ENCODE results near the gene ENO2. TPM values are rescaled to one million over a fixed set of nuclear protein-coding genes. Genes with fewer than 3 reads are reported as not detected.
A peak's percentile ranks its signal among the peaks of the same experiment; 100 is the strongest.
"Not testable (repeated sequence)": the region's sequence is repeated elsewhere in the genome, so short reads cannot be mapped to it uniquely, and the experiment has no call there.

Gene ENO2
- total RNA-seq, 2 donors from 2014 or later = 104 to 139 TPM

GRCh38 chr12:6869049-6870021 is 45.0 kb upstream of the ENO2 start:
- H3K9me3 ChIP-seq (ENCODE audit: control insufficient read depth, low read length) = no peaks in the 10 kb centered on the region
- H3K4me3 ChIP-seq (ENCODE audit: low read length) = peak overlapping the region; percentile 99
- H3K36me3 ChIP-seq (ENCODE audit: control insufficient read depth, insufficient read depth, low read length) = peaks cover 38% of the 10 kb centered on the region
- 37 to 47% methylated on average over 6 to 12 of the region's 12 CpGs for WGBS, 2 experiments (ENCODE audit: insufficient coverage in 1 of 2, insufficient read length in 1 of 2)
- H3K36me3 Mint-ChIP-seq (ENCODE audit: low read depth) = peaks cover 51% of the 10 kb centered on the region
- peak overlapping the region; percentile 95 for H3K4me3 Mint-ChIP-seq
- peak; percentile 99 for DNase-seq
- peaks cover 60% of the 10 kb centered on the region for H3K4me1 Mint-ChIP-seq
- H3K4me1 ChIP-seq (ENCODE audit: control insufficient read depth, insufficient read depth, low read length) = peaks cover 8% of the 10 kb centered on the region
- H3K27ac ChIP-seq (ENCODE audit: low read depth, low read length) = no peak overlapping the region
- H3K27ac Mint-ChIP-seq = peak overlapping the region; percentile 93
- no peaks in the 10 kb centered on the region for H3K9me3 Mint-ChIP-seq
- H3K27me3 ChIP-seq (ENCODE audit: control insufficient read depth, insufficient read depth, low read length, poor library complexity, severe bottlenecking) = no peaks in the 10 kb centered on the region
- peak; percentile 100 for TF ChIP-seq CTCF (conservative IDR thresholded peaks at IDR 0.05)
- peak overlapping the region; percentile 77 for H3K9ac ChIP-seq (ENCODE audit: extremely low read depth, low read length, poor library complexity, severe bottlenecking)
- H3K27me3 Mint-ChIP-seq (ENCODE audit: insufficient read depth) = no peaks in the 10 kb centered on the region

DNA sequence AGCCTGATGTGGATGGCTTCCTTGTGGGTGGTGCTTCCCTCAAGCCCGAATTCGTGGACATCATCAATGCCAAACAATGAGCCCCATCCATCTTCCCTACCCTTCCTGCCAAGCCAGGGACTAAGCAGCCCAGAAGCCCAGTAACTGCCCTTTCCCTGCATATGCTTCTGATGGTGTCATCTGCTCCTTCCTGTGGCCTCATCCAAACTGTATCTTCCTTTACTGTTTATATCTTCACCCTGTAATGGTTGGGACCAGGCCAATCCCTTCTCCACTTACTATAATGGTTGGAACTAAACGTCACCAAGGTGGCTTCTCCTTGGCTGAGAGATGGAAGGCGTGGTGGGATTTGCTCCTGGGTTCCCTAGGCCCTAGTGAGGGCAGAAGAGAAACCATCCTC is 44.1 kb upstream of the ENO2 start:
- not testable (repeated sequence) for H3K27me3 ChIP-seq (ENCODE audit: control insufficient read depth, insufficient read depth, low read length, poor library complexity, severe bottlenecking); H3K9me3 Mint-ChIP-seq; H3K27me3 Mint-ChIP-seq (ENCODE audit: insufficient read depth); DNase-seq; H3K9ac ChIP-seq (ENCODE audit: extremely low read depth, low read length, poor library complexity, severe bottlenecking); H3K27ac ChIP-seq (ENCODE audit: low read depth, low read length); H3K4me3 ChIP-seq (ENCODE audit: low read length); H3K4me1 ChIP-seq (ENCODE audit: control insufficient read depth, insufficient read depth, low read length); H3K9me3 ChIP-seq (ENCODE audit: control insufficient read depth, low read length)
- peaks cover 35% of the 10 kb centered on the region for H3K36me3 ChIP-seq (ENCODE audit: control insufficient read depth, insufficient read depth, low read length)
- 100% methylated on average over 1 of the region's 4 CpGs for WGBS, 2 experiments (ENCODE audit: insufficient coverage in 1 of 2, insufficient read length in 1 of 2)
- Mint-ChIP-seq H3K4me1 (peaks cover 63% of the 10 kb centered on the region), H3K27ac (peak overlapping the region; percentile 93), H3K4me3 (peak overlapping the region; percentile 97), H3K36me3 (ENCODE audit: low read depth) (peaks cover 42% of the 10 kb centered on the region)

DNA sequence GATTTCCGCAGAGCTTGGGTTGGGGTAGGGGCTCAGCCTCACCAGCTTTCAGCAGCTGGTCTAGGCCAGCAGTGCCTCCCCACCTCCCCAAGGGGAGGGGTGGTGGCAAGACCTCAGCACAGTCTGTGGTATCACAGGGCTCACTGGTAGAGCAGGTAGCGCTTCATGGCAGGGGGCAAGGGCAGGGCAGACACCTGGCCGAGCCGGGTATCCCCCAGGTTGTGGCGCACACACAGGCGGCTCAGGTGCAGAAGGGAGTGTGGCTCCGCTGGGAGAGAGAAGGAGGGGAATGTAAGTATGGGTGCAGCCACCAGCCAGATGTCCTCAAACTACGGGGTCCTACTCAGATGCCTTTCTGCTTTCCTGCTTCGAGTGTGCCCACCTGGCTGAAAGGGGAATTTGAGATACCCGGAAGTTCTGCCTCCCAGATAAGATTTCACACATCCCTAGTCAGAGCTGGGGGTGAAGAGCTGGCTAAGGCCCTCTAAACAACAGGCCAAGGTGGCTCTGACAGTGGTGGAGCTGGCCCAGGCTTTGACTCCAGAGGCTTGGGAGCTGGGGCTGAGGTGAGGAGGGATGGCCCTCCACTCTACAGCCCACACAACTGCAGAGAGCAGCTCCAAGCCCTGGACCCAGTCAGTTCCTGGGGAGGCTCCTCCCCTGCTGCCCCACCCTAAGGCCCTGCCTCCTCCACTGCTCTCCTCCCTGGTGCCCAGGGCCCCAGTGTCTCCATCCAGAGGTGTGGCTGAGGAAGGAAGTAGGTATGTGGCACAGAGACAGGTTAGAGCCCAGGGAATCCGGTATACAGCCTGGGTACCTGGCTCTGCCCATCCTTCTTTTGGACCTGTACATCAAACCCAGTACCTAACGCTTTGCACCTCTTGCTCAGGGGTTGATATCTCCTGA is 43.1 kb upstream of the ENO2 start:
- 84 to 88% methylated on average over 9 to 12 of the region's 12 CpGs for WGBS, 2 experiments (ENCODE audit: insufficient coverage in 1 of 2, insufficient read length in 1 of 2)
- H3K36me3 ChIP-seq (ENCODE audit: control insufficient read depth, insufficient read depth, low read length) = peaks cover 33% of the 10 kb centered on the region
- no peaks in the 10 kb centered on the region for H3K9me3 Mint-ChIP-seq
- TF ChIP-seq CTCF (conservative IDR thresholded peaks at IDR 0.05) = no peak
- H3K36me3 Mint-ChIP-seq (ENCODE audit: low read depth) = peaks cover 38% of the 10 kb centered on the region
- peak overlapping the region; percentile 97 for H3K4me3 Mint-ChIP-seq
- no peaks in the 10 kb centered on the region for H3K27me3 Mint-ChIP-seq (ENCODE audit: insufficient read depth)
- no peaks in the 10 kb centered on the region for H3K27me3 ChIP-seq (ENCODE audit: control insufficient read depth, insufficient read depth, low read length, poor library complexity, severe bottlenecking)
- H3K27ac ChIP-seq (ENCODE audit: low read depth, low read length) = no peak overlapping the region
- DNase-seq = peak; percentile 71
- no peak overlapping the region for H3K9ac ChIP-seq (ENCODE audit: extremely low read depth, low read length, poor library complexity, severe bottlenecking)
- peaks cover 55% of the 10 kb centered on the region for H3K4me1 Mint-ChIP-seq
- peaks cover 8% of the 10 kb centered on the region for H3K4me1 ChIP-seq (ENCODE audit: control insufficient read depth, insufficient read depth, low read length)
- H3K4me3 ChIP-seq (ENCODE audit: low read length) = peak overlapping the region; percentile 88
- H3K27ac Mint-ChIP-seq = peak overlapping the region; percentile 95
- H3K9me3 ChIP-seq (ENCODE audit: control insufficient read depth, low read length) = no peaks in the 10 kb centered on the region

Data from endodermal cell (in vitro differentiated cells).